Activated T-helper 1 cell treated with Interleukin-2 at 50 U/mL for 16 hours (primary cell): ENCODE results near the gene FGGY.
"Not testable (repeated sequence)": the region's sequence is repeated elsewhere in the genome, so short reads cannot be mapped to it uniquely, and the experiment has no call there.

Experiments
- DNase-seq: peaks from one replicate; pipeline ENCODE4 v3.0.0-alpha.2; 2020; ENCODE audit warnings: low read depth

The FGGY gene

GRCh38 chr1:59443310-59443709, 146.4 kb downstream of the FGGY start:
- no peak for DNase-seq

DNA sequence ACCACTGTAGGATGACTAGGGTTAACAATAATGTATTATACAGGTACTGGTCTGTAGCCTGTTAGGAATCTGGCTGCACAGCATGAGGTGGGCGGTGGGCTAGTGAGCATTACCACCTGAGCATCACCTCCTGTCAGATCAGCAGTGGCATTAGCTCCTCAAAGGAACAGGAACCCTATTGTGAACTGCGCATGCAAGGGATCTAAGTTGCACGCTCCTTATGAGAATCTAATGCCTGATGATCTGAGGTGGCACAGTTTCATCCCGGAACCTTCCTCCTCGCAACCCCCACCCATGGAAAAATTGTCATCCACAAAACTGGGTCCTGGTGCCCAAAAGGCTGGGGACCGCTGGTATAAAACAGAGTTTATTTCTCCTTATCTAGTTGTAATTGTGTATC, 147.6 kb downstream of the FGGY start:
- no peak for DNase-seq

DNA sequence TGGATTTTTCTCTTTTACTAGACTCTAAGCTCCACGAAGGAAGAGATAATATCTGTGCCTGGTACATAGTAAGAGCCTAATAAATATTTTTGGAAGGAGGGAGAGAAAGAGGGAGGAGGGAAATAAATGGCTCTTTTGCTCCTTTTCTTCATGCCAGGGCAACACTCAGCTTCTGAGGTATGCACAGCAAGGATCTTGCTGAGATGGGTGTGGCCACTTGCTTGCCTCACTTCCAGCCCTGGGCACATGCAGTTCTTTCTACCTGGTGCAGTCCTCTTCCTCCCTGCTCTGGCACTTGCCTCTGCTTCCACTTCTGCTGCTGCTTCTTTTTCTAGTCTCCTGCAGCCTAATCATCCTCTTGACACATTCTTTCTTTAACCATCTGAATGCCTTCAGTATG, 148.1 kb downstream of the FGGY start:
- DNase-seq: no peak

DNA sequence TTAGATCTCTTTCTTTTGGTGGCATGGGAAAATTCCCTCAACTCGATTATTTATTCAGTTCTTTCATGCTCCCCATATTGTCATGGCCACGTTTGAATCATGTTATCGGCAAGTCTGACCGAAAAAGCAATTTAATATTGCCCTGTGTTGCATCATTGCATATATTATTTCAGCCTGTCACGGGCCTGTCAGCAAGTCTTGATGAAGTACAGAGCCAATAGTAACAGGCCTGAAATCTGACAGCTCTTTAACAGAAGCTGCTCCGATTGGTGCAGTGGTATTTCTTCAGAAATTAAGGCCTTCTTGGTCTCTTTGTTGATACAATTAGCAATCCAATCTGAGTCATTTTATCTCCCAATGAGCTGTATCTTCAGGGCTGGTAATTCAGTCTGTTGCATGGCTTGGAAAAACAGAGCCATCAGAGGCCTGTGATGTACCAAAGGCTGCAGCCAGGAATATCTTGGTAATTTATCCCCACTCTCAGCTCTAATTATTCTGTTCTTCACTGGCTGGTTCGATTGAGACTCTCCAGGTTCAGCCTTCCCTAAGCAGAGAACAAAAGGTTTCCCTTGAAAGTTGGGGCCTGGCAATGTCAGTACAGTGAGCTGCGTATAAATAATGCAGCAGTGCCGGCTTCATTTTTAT, 149.5 kb downstream of the FGGY start:
- DNase-seq: no peak

- no peak for DNase-seq
Observed at GRCh38 chr1:59452026-59452425, 155.1 kb downstream of the FGGY start.

DNA sequence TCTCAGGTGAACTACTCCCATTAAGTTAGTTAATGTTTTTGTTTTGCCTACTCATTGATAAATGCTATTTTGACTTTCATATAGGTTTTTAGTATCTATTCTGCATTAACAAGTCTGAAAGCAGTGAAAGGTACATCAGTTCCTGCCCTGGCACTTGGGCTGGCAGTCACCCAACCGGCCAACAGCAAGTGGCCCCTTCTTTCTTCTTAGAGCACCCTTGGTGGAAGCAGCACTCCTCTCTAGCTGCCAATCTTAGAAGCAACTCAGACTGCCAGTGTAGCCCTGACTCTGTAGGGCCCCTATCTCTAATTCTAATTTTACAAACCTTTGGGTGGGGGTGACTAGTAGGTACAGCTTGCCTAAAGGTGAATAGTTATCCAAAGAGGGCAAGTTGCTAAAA, 155.7 kb downstream of the FGGY start:
- DNase-seq: no peak

DNA sequence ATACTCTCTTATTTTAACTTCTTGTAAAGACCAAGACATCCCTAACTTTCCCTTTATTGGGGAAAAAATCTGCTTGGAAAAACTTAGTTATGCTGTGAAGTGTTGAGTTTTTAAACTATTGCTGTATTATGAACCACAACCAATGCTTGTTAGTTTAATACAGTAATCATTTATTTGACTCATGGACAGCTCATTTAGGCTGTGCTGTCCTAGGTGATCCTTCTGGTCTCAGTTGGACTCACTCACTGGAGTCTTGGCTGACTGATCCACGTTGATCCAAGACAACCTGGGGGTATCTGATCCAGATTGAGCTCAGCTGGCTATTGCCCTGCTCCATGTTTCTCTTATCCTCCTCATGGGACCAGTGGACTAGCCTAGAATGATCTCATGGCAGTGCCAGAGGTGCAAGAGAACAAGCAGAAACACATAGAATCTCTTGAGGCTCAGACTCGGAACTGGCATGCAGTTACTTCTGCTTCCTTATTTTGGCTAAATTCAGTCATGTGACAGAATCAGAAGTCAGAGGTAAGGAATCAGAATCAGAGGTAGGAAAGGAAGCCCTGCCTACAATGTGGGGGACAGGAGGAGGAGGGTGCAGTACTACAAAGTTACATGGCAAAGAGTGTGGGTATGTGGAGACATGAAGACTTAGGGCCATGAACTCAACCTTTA, 156.5 kb downstream of the FGGY start:
- no peak for DNase-seq

- no peak for DNase-seq
Observed at GRCh38 chr1:59455206-59455605, 158.3 kb downstream of the FGGY start.

- DNase-seq: no peak
Observed at GRCh38 chr1:59457786-59458185, 160.9 kb downstream of the FGGY start.

DNA sequence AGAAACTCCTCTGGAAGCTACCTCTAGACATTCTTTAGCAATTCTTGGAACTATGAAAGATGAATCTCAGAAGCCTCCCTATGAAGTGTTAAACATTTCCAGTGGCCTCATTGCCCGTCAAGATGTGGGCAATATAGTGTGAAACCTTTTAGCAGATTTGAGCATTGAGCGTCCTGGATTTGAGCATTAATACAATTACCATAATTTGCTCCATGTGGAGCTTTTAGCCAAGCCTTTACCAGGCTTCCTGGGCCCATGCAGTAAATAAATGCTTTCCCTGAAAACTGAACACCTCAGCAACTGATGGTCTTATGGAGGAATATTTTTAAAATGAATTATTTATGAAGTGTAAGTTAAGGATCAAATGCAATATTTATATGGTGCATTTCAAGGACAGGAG, 162.0 kb downstream of the FGGY start:
- DNase-seq: no peak

DNA sequence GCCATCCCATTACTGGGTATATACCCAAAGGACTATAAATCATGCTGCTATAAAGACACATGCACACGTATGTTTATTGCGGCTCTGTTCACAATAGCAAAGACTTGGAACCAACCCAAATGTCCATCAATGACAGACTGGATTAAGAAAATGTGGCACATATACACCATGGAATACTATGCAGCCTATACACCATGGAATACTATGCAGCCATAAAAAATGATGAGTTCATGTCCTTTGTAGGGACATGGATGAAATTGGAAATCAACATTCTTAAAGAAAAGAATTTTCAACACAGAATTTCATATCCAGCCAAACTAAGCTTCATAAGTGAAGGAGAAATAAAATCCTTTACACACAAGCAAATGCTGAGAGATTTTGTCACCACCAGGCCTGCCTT, 166.0 kb downstream of the FGGY start:
- DNase-seq: not testable (repeated sequence)

DNA sequence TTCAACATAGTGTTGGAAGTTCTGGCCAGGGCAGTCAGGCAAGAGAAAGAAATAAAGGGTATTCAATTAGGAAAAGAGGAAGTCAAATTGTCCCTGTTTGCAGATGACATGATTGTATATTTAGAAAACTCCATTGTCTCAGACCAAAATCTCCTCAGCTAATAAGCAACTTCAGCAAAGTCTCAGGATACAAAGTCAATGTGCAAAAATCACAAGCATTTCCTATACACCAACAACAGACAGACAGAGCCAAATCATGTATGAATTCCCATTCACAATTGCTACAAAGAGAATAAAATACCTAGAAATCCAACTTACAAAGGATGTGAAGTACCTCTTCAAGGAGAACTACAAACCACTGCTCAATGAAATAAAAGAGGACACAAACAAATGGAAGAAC, 168.6 kb downstream of the FGGY start:
- DNase-seq: not testable (repeated sequence)

DNA sequence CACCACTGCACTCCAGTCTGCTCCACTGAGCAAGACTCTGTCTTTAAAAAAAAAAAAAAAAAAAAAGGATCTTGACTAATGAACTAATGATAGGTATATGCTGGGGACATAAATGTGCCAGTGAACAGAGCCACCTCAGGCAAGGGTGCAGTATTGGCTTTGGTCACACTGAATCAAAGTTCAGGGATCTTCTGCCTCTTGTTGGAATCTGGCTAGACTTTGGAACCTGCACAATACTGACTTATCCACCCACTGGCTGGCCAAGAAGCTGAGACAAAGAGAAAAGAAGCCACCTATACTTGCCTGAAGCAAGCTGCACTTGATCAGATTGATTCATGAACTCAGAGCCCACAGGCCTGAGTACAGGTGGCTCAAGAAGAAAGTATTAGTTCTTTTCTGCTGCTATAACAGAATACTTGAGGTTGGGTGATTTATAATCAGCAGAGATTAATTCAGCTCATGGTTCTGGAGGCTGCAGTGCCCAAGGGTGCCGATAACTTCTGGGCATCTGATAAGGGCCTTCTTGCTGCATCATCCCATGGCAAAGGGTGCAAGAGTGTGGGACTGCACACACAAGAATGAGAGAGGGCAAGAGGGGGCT, 172.0 kb downstream of the FGGY start:
- DNase-seq: no peak

DNA sequence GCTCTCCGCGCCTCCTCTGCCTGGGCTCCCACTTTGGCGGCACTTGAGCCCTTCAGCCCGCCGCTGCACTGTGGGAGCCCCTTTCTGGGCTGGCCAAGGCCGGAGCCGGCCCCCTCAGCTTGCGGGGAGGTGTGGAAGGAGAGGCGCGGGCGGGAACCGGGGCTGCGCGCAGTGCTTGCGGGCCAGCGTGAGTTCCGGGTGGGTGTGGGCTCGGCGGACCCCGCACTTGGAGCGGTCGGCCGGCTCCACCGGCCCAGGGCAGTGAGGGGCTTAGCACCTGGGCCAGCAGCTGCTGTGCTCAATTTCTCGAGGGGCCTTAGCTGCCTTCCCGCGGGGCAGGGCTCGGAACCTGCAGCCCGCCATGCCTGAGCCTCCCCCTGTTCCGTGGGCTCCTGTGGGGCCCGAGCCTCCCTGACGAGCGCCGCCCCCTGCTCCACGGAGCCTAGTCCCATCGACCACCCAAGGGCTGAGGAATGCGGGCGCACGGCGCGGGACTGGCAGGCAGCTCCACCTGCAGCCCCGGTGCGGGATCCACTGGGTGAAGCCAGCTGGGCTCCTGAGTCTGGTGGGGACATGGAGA, 175.2 kb downstream of the FGGY start:
- not testable (repeated sequence) for DNase-seq

DNA sequence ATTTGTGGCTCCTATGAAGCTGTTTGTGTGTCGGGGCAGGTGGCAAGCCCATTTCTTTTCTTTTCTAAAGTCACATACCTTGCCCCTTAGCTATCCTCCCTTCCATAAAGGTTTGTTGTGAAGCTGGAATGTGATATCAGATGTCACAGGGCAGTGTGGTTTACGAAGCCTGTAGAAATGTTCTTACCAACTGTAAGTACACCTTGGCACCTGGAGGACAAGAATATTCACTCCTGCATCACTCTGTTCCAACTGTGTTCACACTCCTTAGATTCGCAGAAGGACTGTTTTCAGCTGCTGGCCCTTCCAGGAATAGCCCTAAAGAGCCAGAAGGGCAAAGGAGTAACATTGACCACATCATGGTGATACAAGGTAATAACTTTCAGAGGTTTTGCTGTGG, 176.9 kb downstream of the FGGY start:
- no peak for DNase-seq

DNA sequence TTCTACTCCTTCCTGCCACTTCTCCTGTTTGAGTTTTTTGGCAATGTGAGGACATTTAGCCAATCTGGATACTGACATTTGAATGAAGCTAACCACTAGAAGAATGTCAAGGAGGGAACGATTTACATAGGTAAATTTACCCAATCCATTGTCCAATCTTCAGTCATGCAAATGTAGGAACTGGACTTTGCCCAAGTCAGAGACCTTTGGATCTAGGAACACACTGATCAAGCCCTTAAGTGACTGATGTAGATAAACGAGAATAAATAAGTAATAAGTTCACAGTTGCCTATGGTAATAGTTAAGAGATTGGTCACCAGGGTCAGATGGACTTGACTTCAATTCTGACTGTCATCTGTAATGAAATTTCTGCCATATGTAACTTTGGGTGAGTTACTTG, 177.6 kb downstream of the FGGY start:
- DNase-seq: no peak

GRCh38 chr1:59475737-59476136, 178.8 kb downstream of the FGGY start:
- DNase-seq: no peak

GRCh38 chr1:59477286-59477685, 180.4 kb downstream of the FGGY start:
- DNase-seq: no peak

DNA sequence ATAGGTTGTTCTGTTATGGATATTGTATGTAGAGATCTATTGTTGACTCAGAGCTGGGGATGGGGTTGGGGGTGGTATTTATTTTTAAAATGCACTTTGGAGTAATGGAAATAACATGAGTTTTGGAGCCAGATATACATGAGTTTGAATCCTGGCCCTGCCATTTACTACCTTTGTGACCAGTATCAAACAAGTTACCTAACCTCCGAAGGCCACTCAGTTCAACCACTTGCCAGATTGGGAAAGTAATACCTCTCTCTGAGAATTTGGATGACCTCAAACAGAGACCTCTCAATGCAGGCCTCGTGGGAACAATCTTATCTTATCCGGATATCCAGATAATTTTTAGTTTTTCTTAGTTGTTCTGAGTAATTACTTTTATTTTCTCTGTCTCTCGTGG, 181.0 kb downstream of the FGGY start:
- no peak for DNase-seq

- no peak for DNase-seq
Observed at GRCh38 chr1:59478822-59479221, 181.9 kb downstream of the FGGY start.

DNA sequence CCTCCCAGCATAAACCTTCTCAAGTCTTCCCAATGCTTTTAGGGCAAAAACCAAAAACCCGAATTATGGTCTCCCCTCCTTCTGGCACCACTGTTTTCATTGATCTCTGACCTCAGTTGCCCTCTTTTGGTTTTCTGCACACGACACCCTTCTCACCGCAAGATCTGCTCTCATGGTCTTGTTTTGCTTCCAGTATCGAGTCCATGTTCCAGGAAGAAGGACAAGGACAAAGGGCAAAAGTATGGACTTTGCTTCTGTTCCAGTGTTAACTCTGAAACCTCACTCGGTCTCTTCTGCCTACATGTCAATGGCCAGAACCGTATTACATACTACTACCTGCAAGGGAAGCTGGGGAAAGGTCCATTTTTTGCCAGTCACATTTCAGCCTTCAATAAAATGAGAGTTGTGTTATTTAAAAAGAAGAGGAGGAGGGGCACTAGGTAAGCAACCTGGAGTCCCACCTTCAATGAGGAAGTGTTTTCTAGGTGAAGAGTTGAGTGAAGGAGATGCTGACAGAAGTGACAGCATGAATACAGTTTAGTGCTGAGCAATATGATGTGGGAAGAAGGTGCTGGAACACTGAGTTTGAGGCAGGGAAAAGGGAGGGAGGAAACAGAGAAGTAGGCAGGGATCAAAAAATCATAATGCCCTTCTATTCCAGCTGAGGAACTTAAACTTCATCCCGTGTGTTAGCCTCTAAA, 183.4 kb downstream of the FGGY start:
- DNase-seq: no peak

DNA sequence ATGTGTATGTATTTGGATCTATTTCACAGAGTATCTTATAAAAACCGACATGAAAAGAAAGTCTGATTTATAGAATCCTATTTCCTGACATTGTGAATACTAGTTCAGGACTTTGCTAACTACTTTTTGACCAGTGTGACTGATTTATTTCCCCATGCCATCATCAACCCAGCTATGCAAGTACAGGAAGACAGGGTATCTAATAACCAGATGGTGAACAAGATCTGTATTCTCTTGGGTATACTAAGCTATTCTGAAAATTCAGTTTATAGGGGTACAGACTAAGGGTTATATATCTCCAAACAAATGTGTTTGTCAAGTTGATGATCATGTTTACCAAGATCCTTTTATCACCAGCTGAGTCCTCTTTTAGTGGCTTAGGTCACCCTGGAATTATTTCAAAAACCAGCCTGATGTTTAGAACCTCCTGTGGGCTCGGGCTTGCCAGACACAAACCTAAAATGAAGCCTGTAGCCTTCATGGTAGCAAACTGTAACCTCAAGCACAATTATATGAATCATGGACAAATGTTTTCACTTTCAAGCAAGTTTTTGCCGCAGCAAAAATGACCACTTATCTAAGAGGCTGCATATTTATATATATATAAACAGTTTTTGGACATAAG, 185.1 kb downstream of the FGGY start:
- DNase-seq: no peak
